HEK293T (cell line): ENCODE data around the gene RBM27.
"Not testable (repeated sequence)": the region's sequence is repeated elsewhere in the genome, so short reads cannot be mapped to it uniquely, and the experiment has no call there.

Source experiments
- CTCF ChIA-PET: fragments of 350-600 bp; formaldehyde crosslinking; extraction: SDS; loops from one replicate; lab custom pipeline; 2021; ENCODE audit warnings: antibody characterized with exemption, inconsistent platforms; lab: Yijun Ruan, JAX
- POLR2A ChIA-PET: fragments of 350-600 bp; formaldehyde crosslinking; extraction: SDS; loops from one replicate; lab custom pipeline; 2020; ENCODE audit warnings: antibody characterized with exemption, inconsistent platforms; lab: Yijun Ruan, JAX
- DNase-seq: peaks from one replicate; pipeline ENCODE4 v3.0.0; 2012; ENCODE audit warnings: mixed read lengths; ENCODE audit errors: extremely low spot score
- ARNT ChIP-seq: fragments of 450-650 bp; IDR thresholded peaks from 2 replicates; pipeline ENCODE4 v1.6.1; 2017; ENCODE audit warnings: mild to moderate bottlenecking
- BHLHE40 ChIP-seq: fragments of 450-650 bp; IDR thresholded peaks from 2 replicates; pipeline ENCODE4 v1.6.1; 2016; ENCODE audit warnings: mild to moderate bottlenecking, moderate library complexity, borderline replicate concordance
- CTBP1 ChIP-seq: fragments of 450-650 bp; IDR thresholded peaks from 2 replicates; pipeline ENCODE4 v1.6.1; 2016; ENCODE audit warnings: borderline replicate concordance
- ELF4 ChIP-seq: fragments of 450-650 bp; IDR thresholded peaks from 2 replicates; pipeline ENCODE4 v1.6.1; 2017; ENCODE audit warnings: antibody characterized with exemption
- FOXA1 ChIP-seq: fragments of 450-650 bp; IDR thresholded peaks from 2 replicates; pipeline ENCODE4 v1.6.1; 2016; ENCODE audit warnings: mild to moderate bottlenecking
- FOXK2 ChIP-seq: fragments of 450-650 bp; IDR thresholded peaks from 2 replicates; pipeline ENCODE4 v1.6.1; 2016; ENCODE audit warnings: mild to moderate bottlenecking
- FOXM1 ChIP-seq: fragments of 450-650 bp; IDR thresholded peaks from 2 replicates; pipeline ENCODE4 v1.6.1; 2017; ENCODE audit warnings: mild to moderate bottlenecking, borderline replicate concordance
- HDGF ChIP-seq: fragments of 450-650 bp; IDR thresholded peaks from 2 replicates; pipeline ENCODE4 v1.6.1; 2017; ENCODE audit warnings: antibody characterized with exemption, borderline replicate concordance
- L3MBTL2 ChIP-seq: fragments of 450-650 bp; conservative IDR thresholded peaks from 2 replicates; pipeline ENCODE4 v1.6.1; 2016; ENCODE audit warnings: mild to moderate bottlenecking
- LEF1 ChIP-seq: fragments of 450-650 bp; IDR thresholded peaks from 2 replicates; pipeline ENCODE4 v1.6.1; 2017; ENCODE audit warnings: mild to moderate bottlenecking, borderline replicate concordance
- NFRKB ChIP-seq: fragments of 450-650 bp; IDR thresholded peaks from 2 replicates; pipeline ENCODE4 v1.6.1; 2016; ENCODE audit warnings: mild to moderate bottlenecking, moderate library complexity
- SP1 ChIP-seq: fragments of 450-650 bp; IDR thresholded peaks from 2 replicates; pipeline ENCODE4 v1.6.1; 2017
- SUZ12 ChIP-seq: fragments of 450-650 bp; IDR thresholded peaks from 2 replicates; pipeline ENCODE4 v1.6.1; 2016; ENCODE audit warnings: mild to moderate bottlenecking
- TARDBP ChIP-seq: fragments of 450-650 bp; IDR thresholded peaks from 2 replicates; pipeline ENCODE4 v1.6.1; 2016
- ZNF384 ChIP-seq: fragments of 450-650 bp; IDR thresholded peaks from 2 replicates; pipeline ENCODE4 v1.6.1; 2016
- TF ChIP-seq, protein P1 (sequence below): fragments of 450-650 bp; IDR thresholded peaks from 2 replicates; pipeline ENCODE4 v1.6.1; 2016

RBM27 gene

GRCh38 chr5:146169076-146169475 lies 34.3 kb upstream of the RBM27 start:
- CTCF ChIA-PET: no interaction called here
- no peak for TF ChIP-seq FOXM1
- no peak for TF ChIP-seq L3MBTL2
- TF ChIP-seq LEF1: no peak
- TF ChIP-seq FOXK2: no peak
- TF ChIP-seq, protein P1, sequence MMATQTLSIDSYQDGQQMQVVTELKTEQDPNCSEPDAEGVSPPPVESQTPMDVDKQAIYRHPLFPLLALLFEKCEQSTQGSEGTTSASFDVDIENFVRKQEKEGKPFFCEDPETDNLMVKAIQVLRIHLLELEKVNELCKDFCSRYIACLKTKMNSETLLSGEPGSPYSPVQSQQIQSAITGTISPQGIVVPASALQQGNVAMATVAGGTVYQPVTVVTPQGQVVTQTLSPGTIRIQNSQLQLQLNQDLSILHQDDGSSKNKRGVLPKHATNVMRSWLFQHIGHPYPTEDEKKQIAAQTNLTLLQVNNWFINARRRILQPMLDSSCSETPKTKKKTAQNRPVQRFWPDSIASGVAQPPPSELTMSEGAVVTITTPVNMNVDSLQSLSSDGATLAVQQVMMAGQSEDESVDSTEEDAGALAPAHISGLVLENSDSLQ: no peak
- no peak for TF ChIP-seq BHLHE40
- TF ChIP-seq SP1: no peak
- TF ChIP-seq FOXA1: no peak
- no peak for TF ChIP-seq CTBP1
- TF ChIP-seq TARDBP: no peak
- TF ChIP-seq ZNF384: no peak
- DNase-seq: no peak
- POLR2A ChIA-PET: no interaction called here

- CTCF ChIA-PET: interaction anchor here (0.7 kb wide), 1 partner anchor 111 kb away, joined by 9 read pairs; no protein-coding TSS in a partner anchor
- DNase-seq: not testable (repeated sequence)
These were observed 30.4 kb upstream of the RBM27 start for GRCh38 chr5:146173049-146173448.

GRCh38 chr5:146173597-146173996 lies 29.8 kb upstream of the RBM27 start:
- POLR2A ChIA-PET: no interaction called here
- no peak for DNase-seq
- CTCF ChIA-PET: interaction anchor here (0.6 to 0.7 kb wide), 2 partner anchors 110 to 247 kb away, joined by 3 to 9 read pairs; no protein-coding TSS in a partner anchor
- no peak for TF ChIP-seq HDGF
- TF ChIP-seq BHLHE40: no peak
- TF ChIP-seq, protein P1: no peak
- no peak for TF ChIP-seq NFRKB
- TF ChIP-seq SUZ12: no peak
- TF ChIP-seq LEF1: no peak
- no peak for TF ChIP-seq TARDBP
- TF ChIP-seq SP1: no peak
- no peak for TF ChIP-seq ELF4
- TF ChIP-seq ARNT: no peak
- TF ChIP-seq FOXM1: no peak
- TF ChIP-seq L3MBTL2: no peak
- no peak for TF ChIP-seq FOXK2
- TF ChIP-seq CTBP1: no peak
- TF ChIP-seq FOXA1: no peak
- no peak for TF ChIP-seq ZNF384

More at GRCh38 chr5:146173049-146173448, 30.4 kb upstream of the RBM27 start:
- POLR2A ChIA-PET: not testable (repeated sequence)

DNA sequence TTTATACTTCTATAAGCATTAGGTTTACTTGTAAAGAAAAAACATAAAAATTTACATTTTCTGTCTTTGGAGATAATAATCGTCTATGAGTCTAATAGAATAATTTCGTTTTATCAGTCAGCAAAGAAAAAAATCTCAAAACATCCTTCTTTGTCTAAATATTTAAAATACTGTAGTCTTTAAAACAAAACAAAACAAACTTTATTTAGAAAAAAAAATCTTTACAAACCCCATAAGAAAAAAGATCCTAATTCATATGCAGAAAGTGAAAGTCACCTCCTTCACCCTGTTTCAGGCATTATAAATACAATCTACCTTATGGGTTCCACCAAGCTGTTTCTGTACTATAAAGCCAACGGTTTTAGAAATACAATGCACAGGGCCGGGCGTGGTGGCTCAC lies 26.6 kb upstream of the RBM27 start:
- ChIA-PET POLR2A (no interaction called here), CTCF (no interaction called here)
- DNase-seq: no peak
- TF ChIP-seq ZNF384: no peak
- no peak for TF ChIP-seq CTBP1
- no peak for TF ChIP-seq SP1
- no peak for TF ChIP-seq LEF1
- TF ChIP-seq ELF4: no peak
- TF ChIP-seq FOXA1: no peak
- TF ChIP-seq BHLHE40: no peak
- no peak for TF ChIP-seq FOXK2
- TF ChIP-seq ARNT: no peak
- TF ChIP-seq HDGF: no peak
- TF ChIP-seq TARDBP: no peak
- TF ChIP-seq L3MBTL2: no peak
- no peak for TF ChIP-seq SUZ12
- no peak for TF ChIP-seq NFRKB
- TF ChIP-seq FOXM1: no peak
- TF ChIP-seq, protein P1: no peak

GRCh38 chr5:146179696-146180095 lies 23.7 kb upstream of the RBM27 start:
- POLR2A ChIA-PET: no interaction called here
- no peak for DNase-seq
- TF ChIP-seq LEF1: no peak
- no peak for TF ChIP-seq TARDBP
- TF ChIP-seq BHLHE40: no peak
- TF ChIP-seq ARNT: no peak
- TF ChIP-seq, protein P1: no peak
- TF ChIP-seq FOXA1: no peak
- no peak for TF ChIP-seq FOXM1
- no peak for TF ChIP-seq L3MBTL2
- TF ChIP-seq ZNF384: no peak
- TF ChIP-seq NFRKB: no peak
- TF ChIP-seq SUZ12: no peak
- TF ChIP-seq SP1: no peak
- no peak for TF ChIP-seq ELF4
- no peak for TF ChIP-seq CTBP1
- CTCF ChIA-PET: no interaction called here

DNA sequence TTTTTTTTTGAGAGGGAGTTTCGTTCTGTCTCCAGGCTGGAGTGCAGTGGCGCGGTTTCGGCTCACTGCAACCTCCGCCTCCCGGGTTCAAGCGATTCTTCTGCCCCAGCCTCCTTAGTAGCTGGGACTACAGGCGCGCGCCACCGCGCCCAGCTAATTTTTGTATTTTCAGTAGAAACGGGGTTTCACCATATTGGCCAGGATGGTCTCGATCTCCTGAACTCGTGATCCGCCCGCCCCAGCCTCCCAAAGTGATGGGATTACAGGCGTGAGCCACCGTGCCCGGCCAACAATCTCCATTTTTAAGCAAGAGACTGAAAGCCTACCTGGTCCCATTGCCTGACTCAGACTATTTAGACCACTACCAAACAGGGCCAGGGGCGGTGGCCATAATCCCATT lies 20.0 kb upstream of the RBM27 start:
- not testable (repeated sequence) for DNase-seq
- CTCF ChIA-PET: interaction anchor here (1.0 to 1.3 kb wide), 2 partner anchors 137 to 263 kb away, joined by 3 to 5 read pairs; partner anchors contain the start of gene TCERG1
- POLR2A ChIA-PET: interaction anchor here (1.4 to 5.2 kb wide), 4 partner anchors 10 to 31 kb away, joined by 6 to 36 read pairs (median 8); partner anchors contain the start of gene RBM27
